HCT116 (cell line): ENCODE data around the gene BCAS4. TPM values are rescaled to one million over a fixed set of nuclear protein-coding genes. Genes with fewer than 3 reads are reported as not detected.

ENCODE experiments used
- ATAC-seq: fragments of 200-7000 bp; cut with Tn5 transposase; 2 replicates; pipeline ENCODE4 v1.9.1; 2020; ENCODE audit warnings: mild to moderate bottlenecking, moderate library complexity
- BruUV-seq: library from RNA; stranded (reverse); fragments of 400-500 nt; replicated peaks from 2 replicates; lab custom pipeline; 2021; lab: Mats Ljungman, UMichigan
- CTCF ChIA-PET: fragments of 300-600 bp; sonication (Branson Sonifier 250); formaldehyde crosslinking; loops from one replicate; lab custom pipeline; 2021; ENCODE audit warnings: antibody characterized with exemption; lab: Charles Lee
- POLR2A ChIA-PET: fragments of 300-600, 350-600 bp; sonication (Branson Sonifier 250); formaldehyde crosslinking; loops from one replicate; lab custom pipeline; 2021; ENCODE audit warnings: antibody characterized with exemption; lab: Charles Lee
- RAD21 ChIA-PET, 2 experiments: fragments of 300-600 bp; sonication (Branson Sonifier 250); formaldehyde crosslinking; loops; one replicate each; lab custom pipeline; 2023; ENCODE audit warnings: low total read pairs in 2 of 2; ENCODE audit not compliant: uncharacterized antibody in 2 of 2, unreplicated experiment in 2 of 2, low non-redundant PET in 1 of 2; lab: Charles Lee
- DNase-seq: peaks from one replicate; pipeline ENCODE4 v3.0.0-alpha.2; 2010; ENCODE audit warnings: low read depth, low spot score
- H2AFZ ChIP-seq: fragments of 200-600 bp; shearing (Covaris generic), sonication (generic); 2 replicates; pipeline ENCODE4 v1.6.1; 2017; ENCODE audit warnings: low read depth, mixed run types, mixed read lengths, antibody characterized with exemption, low read length; ENCODE audit not compliant: poor library complexity, severe bottlenecking
- H3K27ac ChIP-seq: 2 replicates; pipeline ENCODE4 v1.5.1; 2012; ENCODE audit warnings: low read depth, low read length
- H3K27me3 ChIP-seq: fragments of 200-600 bp; sonication (generic); 2 replicates; pipeline ENCODE4 v1.6.1; 2016; ENCODE audit warnings: mixed run types, low read length, mixed read lengths; ENCODE audit not compliant: insufficient read depth
- H3K36me3 ChIP-seq, 2 experiments: fragments of 200-500 bp in 1 of 2; fragments of 200-600 bp in 1 of 2; sonication (Bioruptor generic) in 1 of 2; sonication (generic) in 1 of 2; 2 replicates each; pipeline versions ENCODE4 v1.5.1 to v1.6.1; 2014 to 2016; ENCODE audit warnings: low read length in 2 of 2, inconsistent platforms in 1 of 2, mixed read lengths in 1 of 2, mixed run types in 1 of 2; ENCODE audit not compliant: insufficient read depth in 2 of 2, control insufficient read depth in 1 of 2
- H3K4me1 ChIP-seq, 2 experiments: fragments of 200-600 bp in 1 of 2; sonication (generic) in 1 of 2; 2 replicates each; pipeline versions ENCODE4 v1.5.1 to v1.6.1; 2012 to 2017; ENCODE audit warnings: low read length in 2 of 2, inconsistent platforms in 1 of 2, mild to moderate bottlenecking in 1 of 2, mixed read lengths in 1 of 2, mixed run types in 1 of 2, moderate library complexity in 1 of 2; ENCODE audit not compliant: insufficient read depth in 2 of 2, control insufficient read depth in 1 of 2
- H3K4me2 ChIP-seq: fragments of 200-600 bp; sonication (generic); 2 replicates; pipeline ENCODE4 v1.6.1; 2017; ENCODE audit warnings: mixed run types, low read length, mixed read lengths
- H3K4me3 ChIP-seq, 2 experiments: fragments of 200-600 bp in 1 of 2; sonication (generic) in 1 of 2; replicated peaks in 1 of 2; 2 replicates each; pipeline ENCODE4 v1.5.1; 2011 to 2016; ENCODE audit warnings: low read length in 2 of 2, control low read depth in 1 of 2, low read depth in 1 of 2, mild to moderate bottlenecking in 1 of 2, mixed read lengths in 1 of 2, mixed run types in 1 of 2
- H3K79me2 ChIP-seq: fragments of 200-600 bp; sonication (generic); 2 replicates; pipeline ENCODE4 v1.6.1; 2017; ENCODE audit warnings: mild to moderate bottlenecking, mixed run types, low read length, moderate library complexity, mixed read lengths; ENCODE audit not compliant: insufficient read depth
- H3K9ac ChIP-seq: fragments of 200-600 bp; sonication (generic); 2 replicates; pipeline ENCODE4 v1.6.1; 2016; ENCODE audit warnings: low read length, mixed read lengths
- H3K9me2 ChIP-seq: fragments of 200-600 bp; sonication (generic), shearing (Covaris generic); 2 replicates; pipeline ENCODE4 v1.6.1; 2017; ENCODE audit warnings: mixed run types, mild to moderate bottlenecking, moderate library complexity; ENCODE audit not compliant: insufficient read depth
- H3K9me3 ChIP-seq, 2 experiments: fragments of 200-500 bp in 1 of 2; fragments of 200-600 bp in 1 of 2; sonication (Bioruptor generic) in 1 of 2; sonication (generic) in 1 of 2; 2 replicates each; pipeline ENCODE4 v1.6.1; 2014 to 2017; ENCODE audit warnings: low read length in 2 of 2, mixed read lengths in 2 of 2, inconsistent platforms in 1 of 2, low read depth in 1 of 2, mild to moderate bottlenecking in 1 of 2, mixed run types in 1 of 2, moderate library complexity in 1 of 2; ENCODE audit not compliant: control insufficient read depth in 1 of 2, insufficient read depth in 1 of 2
- H4K20me1 ChIP-seq: fragments of 200-600 bp; sonication (generic), shearing (Covaris generic); 2 replicates; pipeline ENCODE4 v1.6.1; 2017; ENCODE audit warnings: mixed run types, mild to moderate bottlenecking, moderate library complexity; ENCODE audit not compliant: insufficient read depth
- CBX3 ChIP-seq: IDR thresholded peaks from 2 replicates; pipeline ENCODE4 v1.6.1; 2012; ENCODE audit warnings: low read depth
- EGR1 ChIP-seq: IDR thresholded peaks from 2 replicates; pipeline ENCODE4 v1.6.1; 2012; ENCODE audit warnings: low read depth
- EZH2phosphoT487 ChIP-seq: fragments of 200-600 bp; IDR thresholded peaks from 2 replicates; pipeline ENCODE4 v1.6.1; 2018; ENCODE audit warnings: antibody characterized with exemption, borderline replicate concordance
- POLR2A ChIP-seq: IDR thresholded peaks from 2 replicates; pipeline ENCODE4 v1.7.0; 2011; ENCODE audit warnings: borderline replicate concordance; ENCODE audit not compliant: insufficient read depth, insufficient read length; ENCODE audit errors: extremely low read depth
- POLR2AphosphoS5 ChIP-seq: IDR thresholded peaks from 2 replicates; pipeline ENCODE4 v1.6.1; 2011; ENCODE audit warnings: mild to moderate bottlenecking, low read depth, low read length, moderate library complexity
- RAD21 ChIP-seq: IDR thresholded peaks from 2 replicates; pipeline ENCODE4 v1.6.1; 2012; ENCODE audit warnings: low read depth, mild to moderate bottlenecking
- SIN3A ChIP-seq: IDR thresholded peaks from 2 replicates; pipeline ENCODE4 v1.6.1; 2012; ENCODE audit warnings: low read depth
- SP1 ChIP-seq: IDR thresholded peaks from 2 replicates; pipeline ENCODE4 v1.6.1; 2012; ENCODE audit warnings: low read depth
- SRF ChIP-seq: IDR thresholded peaks from 2 replicates; pipeline ENCODE4 v1.6.1; 2012; ENCODE audit warnings: low read depth
- TCF7L2 ChIP-seq: IDR thresholded peaks from 2 replicates; pipeline ENCODE4 v1.7.0; 2011; ENCODE audit warnings: borderline replicate concordance, inconsistent platforms; ENCODE audit not compliant: insufficient read depth, insufficient read length; ENCODE audit errors: extremely low read depth
- ZFX ChIP-seq: fragments of 450-650 bp; IDR thresholded peaks from 2 replicates; pipeline ENCODE4 v1.6.1; 2017
- intact Hi-C: fragments of 100-400 bp; cut with micrococcal nuclease; formaldehyde crosslinking; loops from 2 replicates; pipeline ENCODE4 v1.10.0; 2022
- total RNA-seq: library from RNA; stranded (reverse); gene quantifications from one replicate; pipeline ENCODE4 v1.2.1, GENCODE V29; 2021; ENCODE audit not compliant: unreplicated experiment
- TF ChIP-seq, protein P1 (sequence below): IDR thresholded peaks from 2 replicates; pipeline ENCODE4 v1.6.1; 2012; ENCODE audit warnings: low read depth
- TF ChIP-seq, protein P2 (sequence below): IDR thresholded peaks from 2 replicates; pipeline ENCODE4 v1.6.1; 2012

The BCAS4 gene
- total RNA-seq, 1 experiment from 2014 or later: 18.9 TPM

DNA sequence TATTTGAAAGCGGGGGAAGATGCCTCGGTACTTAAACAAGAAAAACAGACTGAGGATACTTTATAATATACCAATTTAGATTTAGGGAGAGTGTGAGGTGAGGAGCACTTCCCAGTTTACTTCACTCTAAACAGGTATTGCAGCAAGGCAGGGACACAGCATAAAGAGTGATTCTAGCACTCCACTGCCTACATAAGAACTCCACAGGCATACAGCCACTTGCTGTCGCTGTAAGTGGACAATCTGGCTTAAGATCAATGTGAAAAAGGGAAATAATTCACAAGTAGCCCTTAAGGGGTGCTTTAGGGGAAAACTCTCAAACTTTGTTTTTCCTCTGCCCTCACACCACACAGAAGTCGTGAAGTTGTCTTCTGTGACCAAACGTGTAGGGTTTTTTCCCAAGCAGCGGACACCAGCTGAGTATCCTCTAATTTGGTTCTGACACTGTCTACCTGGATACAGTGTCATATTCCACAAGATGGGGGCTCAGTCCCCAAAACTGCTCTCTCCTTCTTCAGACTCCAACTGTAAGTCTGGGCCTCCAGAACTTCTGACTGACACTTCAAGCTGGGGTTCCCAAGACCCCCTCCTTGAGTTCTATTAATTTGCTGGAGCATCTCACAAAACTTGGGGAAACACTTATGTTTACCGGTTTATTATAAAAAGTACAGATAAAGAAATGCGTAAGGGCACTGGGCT is 127.1 kb downstream of the BCAS4 start:
- peaks cover 71% of the 10 kb centered on the region; the same call in 1 of the 2 replicates for H4K20me1 ChIP-seq
- ATAC-seq: no peak
- no peak overlapping the region for H3K27ac ChIP-seq
- TF ChIP-seq SRF: no peak
- no peak for TF ChIP-seq SP1
- no peaks in the 10 kb centered on the region for H3K4me1 ChIP-seq
- no peak overlapping the region for H3K4me3 ChIP-seq
- peaks cover 23 to 39% of the 10 kb centered on the region in 2 experiments for H3K36me3 ChIP-seq
- H3K9ac ChIP-seq: no peak overlapping the region
- H3K79me2 ChIP-seq: peaks cover 100% of the 10 kb centered on the region
- DNase-seq: no peak
- BruUV-seq: no TSS peak
- no peaks in the 10 kb centered on the region for H3K9me2 ChIP-seq
- no peak overlapping the region for H3K4me2 ChIP-seq
- H3K27me3 ChIP-seq: no peaks in the 10 kb centered on the region
- no peak overlapping the region for H2AFZ ChIP-seq
- intact Hi-C loops: no loop called here
- POLR2A ChIA-PET: no interaction called here
- CTCF ChIA-PET: interaction anchor here (0.8 kb wide), 1 partner anchor 7 kb away, joined by 5 read pairs; no protein-coding TSS in a partner anchor
- RAD21 ChIA-PET: no interaction called here
- no peaks in the 10 kb centered on the region for H3K9me3 ChIP-seq

DNA sequence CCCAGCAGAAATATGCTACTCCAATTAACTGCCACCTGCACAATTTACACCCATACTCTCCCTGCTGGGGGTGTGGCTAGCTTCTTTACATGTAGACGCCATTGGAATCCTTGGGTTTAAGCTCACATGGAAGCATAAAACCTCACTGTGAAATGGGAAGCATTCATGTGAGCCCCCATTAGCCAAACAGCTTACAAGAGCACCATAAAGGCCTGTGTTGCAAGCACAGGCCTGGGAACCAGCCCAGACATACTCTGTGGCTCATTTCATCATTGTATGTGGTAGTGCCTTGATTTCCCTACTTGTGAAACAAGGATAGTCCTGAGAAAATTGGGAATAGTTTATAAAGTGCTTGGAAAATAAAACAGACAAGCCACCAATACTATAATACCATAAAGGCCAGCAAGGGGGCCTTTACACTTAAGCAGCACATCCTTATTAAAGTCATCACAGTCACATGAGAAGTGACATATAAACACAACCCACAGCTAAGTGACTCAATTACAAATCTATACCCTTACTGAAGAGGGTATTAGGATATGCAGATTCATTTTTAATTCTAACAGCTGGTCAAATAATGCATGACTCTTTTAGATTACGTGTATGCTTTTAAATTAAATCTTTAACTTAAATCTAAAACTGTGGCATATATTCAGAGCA is 129.5 kb downstream of the BCAS4 start:
- no peak overlapping the region for H3K4me2 ChIP-seq
- H3K4me3 ChIP-seq: no peak overlapping the region
- ATAC-seq: no peak
- POLR2A ChIA-PET: no interaction called here
- H4K20me1 ChIP-seq: peaks cover 73% of the 10 kb centered on the region; the same call in 1 of the 2 replicates
- no peaks in the 10 kb centered on the region for H3K9me3 ChIP-seq
- H3K79me2 ChIP-seq: peaks cover 100% of the 10 kb centered on the region
- H3K27me3 ChIP-seq: no peaks in the 10 kb centered on the region
- no peak overlapping the region for H3K9ac ChIP-seq
- CTCF ChIA-PET: interaction anchor here (1.0 kb wide), 1 partner anchor 130 kb away, joined by 4 read pairs; the partner anchor contains the start of gene BCAS4
- RAD21 ChIA-PET: no interaction called here
- peaks cover 33 to 60% of the 10 kb centered on the region in 2 experiments for H3K36me3 ChIP-seq
- no peak overlapping the region for H3K27ac ChIP-seq
- no peak for DNase-seq
- intact Hi-C loops: no loop called here
- peaks cover 2 to 12% of the 10 kb centered on the region in 2 experiments; a peak in 3 of 4 replicates for H3K4me1 ChIP-seq
- BruUV-seq: no TSS peak
- H3K9me2 ChIP-seq: no peaks in the 10 kb centered on the region
- H2AFZ ChIP-seq: no peak overlapping the region
- no peak for TF ChIP-seq CBX3
- TF ChIP-seq SIN3A: no peak
- no peak for TF ChIP-seq TCF7L2
- TF ChIP-seq EGR1: no peak
- TF ChIP-seq ZFX: no peak
- TF ChIP-seq, protein P1, sequence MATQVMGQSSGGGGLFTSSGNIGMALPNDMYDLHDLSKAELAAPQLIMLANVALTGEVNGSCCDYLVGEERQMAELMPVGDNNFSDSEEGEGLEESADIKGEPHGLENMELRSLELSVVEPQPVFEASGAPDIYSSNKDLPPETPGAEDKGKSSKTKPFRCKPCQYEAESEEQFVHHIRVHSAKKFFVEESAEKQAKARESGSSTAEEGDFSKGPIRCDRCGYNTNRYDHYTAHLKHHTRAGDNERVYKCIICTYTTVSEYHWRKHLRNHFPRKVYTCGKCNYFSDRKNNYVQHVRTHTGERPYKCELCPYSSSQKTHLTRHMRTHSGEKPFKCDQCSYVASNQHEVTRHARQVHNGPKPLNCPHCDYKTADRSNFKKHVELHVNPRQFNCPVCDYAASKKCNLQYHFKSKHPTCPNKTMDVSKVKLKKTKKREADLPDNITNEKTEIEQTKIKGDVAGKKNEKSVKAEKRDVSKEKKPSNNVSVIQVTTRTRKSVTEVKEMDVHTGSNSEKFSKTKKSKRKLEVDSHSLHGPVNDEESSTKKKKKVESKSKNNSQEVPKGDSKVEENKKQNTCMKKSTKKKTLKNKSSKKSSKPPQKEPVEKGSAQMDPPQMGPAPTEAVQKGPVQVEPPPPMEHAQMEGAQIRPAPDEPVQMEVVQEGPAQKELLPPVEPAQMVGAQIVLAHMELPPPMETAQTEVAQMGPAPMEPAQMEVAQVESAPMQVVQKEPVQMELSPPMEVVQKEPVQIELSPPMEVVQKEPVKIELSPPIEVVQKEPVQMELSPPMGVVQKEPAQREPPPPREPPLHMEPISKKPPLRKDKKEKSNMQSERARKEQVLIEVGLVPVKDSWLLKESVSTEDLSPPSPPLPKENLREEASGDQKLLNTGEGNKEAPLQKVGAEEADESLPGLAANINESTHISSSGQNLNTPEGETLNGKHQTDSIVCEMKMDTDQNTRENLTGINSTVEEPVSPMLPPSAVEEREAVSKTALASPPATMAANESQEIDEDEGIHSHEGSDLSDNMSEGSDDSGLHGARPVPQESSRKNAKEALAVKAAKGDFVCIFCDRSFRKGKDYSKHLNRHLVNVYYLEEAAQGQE: no peak
- no peak for TF ChIP-seq POLR2AphosphoS5
- TF ChIP-seq EZH2phosphoT487: no peak
- TF ChIP-seq POLR2A: no peak
- TF ChIP-seq SP1: no peak
- no peak for TF ChIP-seq RAD21
- TF ChIP-seq, protein P2, sequence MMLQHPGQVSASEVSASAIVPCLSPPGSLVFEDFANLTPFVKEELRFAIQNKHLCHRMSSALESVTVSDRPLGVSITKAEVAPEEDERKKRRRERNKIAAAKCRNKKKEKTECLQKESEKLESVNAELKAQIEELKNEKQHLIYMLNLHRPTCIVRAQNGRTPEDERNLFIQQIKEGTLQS: no peak
